Spleen (tissue), 11 donors: ENCODE measurements around the gene TMEM97. TPM values are rescaled to one million over a fixed set of nuclear protein-coding genes. Genes with fewer than 3 reads are reported as not detected.
A peak's percentile ranks its signal among the peaks of the same experiment; 100 is the strongest.

Experiments used
- DNase-seq: peaks from one replicate; pipeline ENCODE4 v3.0.0-alpha.2; 2020
- H3K27ac ChIP-seq, 8 donors: fragments of 200-600 bp; sonication (generic) in 7 of 8; 1 replicate in 4 of 8; 2 replicates in 4 of 8; pipeline versions ENCODE4 v1.5.0 to v1.8.0; 2016 to 2021; ENCODE audit warnings: inconsistent platforms in 4 of 8, mild to moderate bottlenecking in 4 of 8, moderate library complexity in 1 of 8
- H3K27me3 ChIP-seq, 7 donors: fragments of 200-600 bp; sonication (generic) in 6 of 7; replicated peaks in 1 of 7; 1 replicate in 4 of 7; 2 replicates in 3 of 7; pipeline versions ENCODE4 v1.5.0 to v1.8.0; 2016 to 2021; ENCODE audit warnings: inconsistent platforms in 3 of 7, mild to moderate bottlenecking in 1 of 7
- H3K36me3 ChIP-seq, 6 donors: fragments of 200-600 bp; sonication (generic) in 5 of 6; 1 replicate in 4 of 6; 2 replicates in 2 of 6; pipeline versions ENCODE4 v1.5.0 to v1.8.0; 2016 to 2021; ENCODE audit warnings: inconsistent platforms in 2 of 6
- H3K4me1 ChIP-seq, 6 donors: fragments of 200-600 bp; sonication (generic) in 5 of 6; 1 replicate in 3 of 6; 2 replicates in 3 of 6; pipeline versions ENCODE4 v1.5.0 to v1.8.0; 2016 to 2021; ENCODE audit warnings: inconsistent platforms in 3 of 6
- H3K4me3 ChIP-seq, 8 donors: fragments of 200-600 bp; sonication (generic) in 7 of 8; 1 replicate in 4 of 8; 2 replicates in 4 of 8; pipeline versions ENCODE4 v1.5.0 to v1.8.0; 2016 to 2021; ENCODE audit warnings: inconsistent platforms in 4 of 8, mild to moderate bottlenecking in 4 of 8, moderate library complexity in 2 of 8
- H3K9me3 ChIP-seq, 8 donors: fragments of 200-600 bp; sonication (generic) in 7 of 8; 1 replicate in 4 of 8; 2 replicates in 4 of 8; pipeline versions ENCODE4 v1.5.0 to v1.8.0; 2016 to 2021; ENCODE audit warnings: inconsistent platforms in 4 of 8
- CTCF ChIP-seq, 11 experiments: fragments of 200-600 bp in 7 of 11; fragments of 450-650 bp in 4 of 11; sonication (generic) in 4 of 11; IDR thresholded peaks in 8 of 11; conservative IDR thresholded peaks in 3 of 11; 1 replicate in 7 of 11; 2 replicates in 4 of 11; pipeline versions ENCODE4 v1.4.0 to v1.8.0; 2016 to 2021; ENCODE audit warnings: antibody characterized with exemption in 11 of 11, inconsistent platforms in 4 of 11, mild to moderate bottlenecking in 1 of 11
- POLR2A ChIP-seq, 3 donors: fragments of 450-650 bp; IDR thresholded peaks; one replicate each; pipeline ENCODE4 v1.5.1; 2017; ENCODE audit warnings: antibody characterized with exemption in 3 of 3, mild to moderate bottlenecking in 1 of 3
- POLR2AphosphoS5 ChIP-seq, 3 donors: sonication (generic); formaldehyde crosslinking; IDR thresholded peaks; one replicate each; pipeline ENCODE4 v1.5.1; 2017; ENCODE audit warnings: antibody characterized with exemption in 3 of 3
- WGBS, 5 donors: extraction: QIAGEN DNeasy Blood & Tissue Kit in 3 of 5; methylation state at CpG; one replicate each; pipeline versions ENCODE4 v1.1.5 to v1.1.7; 2013 to 2018; 5-methylcytosine and 5-hydroxymethylcytosine counted together
- intact Hi-C: fragments of 100-400 bp; cut with DNase I; formaldehyde crosslinking; loops from one replicate; pipeline ENCODE4 v1.15.0; 2023; ENCODE audit warnings: low total_unique reads
- polyA plus RNA-seq, 3 donors: library from polyadenylated mRNA; stranded (reverse); fragments of 200-250 nt; gene quantifications; one replicate each; pipeline ENCODE4 v1.2.1, GENCODE V29; 2013
- total RNA-seq, 7 donors: library from RNA; depleted of rRNA in 3 of 7; stranded (reverse); fragments of >200 nt in 3 of 7; fragmentation: NEBNext Ultra II Directional in 4 of 7; extraction: Animal tissue kit (Norgen Biotek cat#: 25700) in 4 of 7; gene quantifications; one replicate each; pipeline versions ENCODE4 v1.1.0 to v1.2.1, GENCODE V29; 2016 to 2021
- donor health status: healthy with polysubstance abuse.
- donor health status: DM: no; HTN: no; CAD: no; lungs with moderate emphysema.
- donor health status: DM: no; HTN: no; CAD: no.
- donor health status: Bipolar disorder and iron deficiency.
- donor health status: healthy.
- donor health status: DM: no; HTN: no; CAD: no.
- donor health status: DM: yes; HTN: yes; CAD: no.

Gene TMEM97
- total and polyA plus RNA-seq, 10 donors, result 1.5 to 7.3 (median 5.4) TPM

GRCh38 chr17:28298449-28298848, 20.6 kb upstream of the TMEM97 start:
- intact Hi-C loops, result no loop called here
- Histone ChIP-seq H3K27ac (no peak overlapping the region), H3K4me1 (peaks cover 0 to 5% (median 0%) of the 10 kb centered on the region in 6 donors), H3K9me3 (no peaks in the 10 kb centered on the region), H3K27me3 (no peaks in the 10 kb centered on the region), H3K4me3 (no peak overlapping the region), H3K36me3 (no peaks in the 10 kb centered on the region)
- DNase-seq, result no peak
- TF ChIP-seq CTCF (IDR thresholded peaks at IDR 0.05 in 8 of 11, conservative IDR thresholded peaks at IDR 0.05 in 3 of 11) (no peak), POLR2A (IDR thresholded peaks at IDR 0.05) (no peak), POLR2AphosphoS5 (IDR thresholded peaks at IDR 0.05) (no peak)
- WGBS, 5 donors, result 74 to 93% (median 89%) methylated on average over 3 of the region's 3 CpGs

GRCh38 chr17:28306954-28307401, 12.0 kb upstream of the TMEM97 start:
- H3K27ac ChIP-seq, result no peak overlapping the region
- peak; percentile 71 for DNase-seq
- H3K27me3 ChIP-seq, result peaks cover 0 to 26% (median 13%) of the 10 kb centered on the region in 7 donors
- WGBS, 5 donors, result 31 to 44% (median 41%) methylated on average over 9 to 38 of the region's 38 CpGs
- H3K36me3 ChIP-seq, result no peaks in the 10 kb centered on the region
- H3K4me3 ChIP-seq, result no peak overlapping the region
- intact Hi-C loops, result no loop called here
- H3K4me1 ChIP-seq, result no peaks in the 10 kb centered on the region
- no peaks in the 10 kb centered on the region for H3K9me3 ChIP-seq
- TF ChIP-seq CTCF (IDR thresholded peaks at IDR 0.05 in 8 of 11, conservative IDR thresholded peaks at IDR 0.05 in 3 of 11), result no peak
- no peak for TF ChIP-seq POLR2A (IDR thresholded peaks at IDR 0.05)
- TF ChIP-seq POLR2AphosphoS5 (IDR thresholded peaks at IDR 0.05), result no peak

- no peak overlapping the region for H3K4me3 ChIP-seq
- intact Hi-C loops, result no loop called here
- no peak for DNase-seq
- H3K27ac ChIP-seq, result no peak overlapping the region
- H3K36me3 ChIP-seq, result no peaks in the 10 kb centered on the region
- peaks cover 6 to 12% (median 9%) of the 10 kb centered on the region in 6 donors for H3K4me1 ChIP-seq
- H3K9me3 ChIP-seq, result no peaks in the 10 kb centered on the region
- peaks cover 0 to 4% (median 0%) of the 10 kb centered on the region in 7 donors for H3K27me3 ChIP-seq
- 84 to 96% (median 89%) methylated on average over 2 of the region's 2 CpGs for WGBS, 5 donors
- TF ChIP-seq POLR2AphosphoS5 (IDR thresholded peaks at IDR 0.05) (no peak), POLR2A (IDR thresholded peaks at IDR 0.05) (no peak), CTCF (IDR thresholded peaks at IDR 0.05 in 8 of 11, conservative IDR thresholded peaks at IDR 0.05 in 3 of 11) (no peak)
These were observed 5.2 kb upstream of the TMEM97 start for GRCh38 chr17:28313841-28314240.

- no peak overlapping the region for H3K27ac ChIP-seq
- no peak for DNase-seq
- H3K36me3 ChIP-seq, result no peaks in the 10 kb centered on the region
- 93 to 96% (median 94%) methylated on average over 4 of the region's 4 CpGs for WGBS, 5 donors
- no peak for TF ChIP-seq CTCF (IDR thresholded peaks at IDR 0.05 in 8 of 11, conservative IDR thresholded peaks at IDR 0.05 in 3 of 11)
- TF ChIP-seq POLR2AphosphoS5 (IDR thresholded peaks at IDR 0.05), result no peak
- no peak for TF ChIP-seq POLR2A (IDR thresholded peaks at IDR 0.05)
- H3K27me3 ChIP-seq, result peaks cover 0 to 4% (median 0%) of the 10 kb centered on the region in 7 donors
- intact Hi-C loops, result no loop called here
- H3K9me3 ChIP-seq, result no peaks in the 10 kb centered on the region
- H3K4me3 ChIP-seq, result no peak overlapping the region
- H3K4me1 ChIP-seq, result peaks cover 11 to 27% (median 21%) of the 10 kb centered on the region in 6 donors
These were observed 2.9 kb upstream of the TMEM97 start for GRCh38 chr17:28315846-28316705.
